WERI-Rb-1 (cell line): Measurements from ENCODE around the gene LHX3.

ENCODE experiments used
- DNase-seq: peaks from one replicate; pipeline ENCODE4 v3.0.0-alpha.2; 2020
- H3K27ac ChIP-seq: fragments of 250-450 bp; sonication (Bioruptor Pico); 2 replicates; pipeline ENCODE4 v1.5.1; 2020; ENCODE audit warnings: mild to moderate bottlenecking, moderate library complexity
- H3K27me3 ChIP-seq: fragments of 250-450 bp; sonication (Bioruptor Pico); 2 replicates; pipeline ENCODE4 v1.5.1; 2021; ENCODE audit warnings: mild to moderate bottlenecking, low read depth, moderate library complexity; ENCODE audit not compliant: insufficient read depth, severe bottlenecking
- H3K36me3 ChIP-seq: fragments of 250-450 bp; sonication (Bioruptor Pico); 2 replicates; pipeline ENCODE4 v1.5.1; 2020; ENCODE audit warnings: mild to moderate bottlenecking, moderate library complexity
- H3K4me3 ChIP-seq: 2 replicates; pipeline ENCODE4 v1.5.1; 2011; ENCODE audit warnings: low read depth, mild to moderate bottlenecking, control low read depth, low read length
- H3K9me3 ChIP-seq: fragments of 250-450 bp; sonication (Bioruptor Pico); 2 replicates; pipeline ENCODE4 v1.5.1; 2021; ENCODE audit warnings: mild to moderate bottlenecking, moderate library complexity; ENCODE audit not compliant: severe bottlenecking
- CTCF ChIP-seq: IDR thresholded peaks from 2 replicates; pipeline ENCODE4 v1.5.1; 2011; ENCODE audit warnings: low read depth, mild to moderate bottlenecking, control low read depth, inconsistent platforms, low read length

LHX3 gene

GRCh38 chr9:136179101-136179616 lies 25.8 kb downstream of the LHX3 start:
- TF ChIP-seq CTCF, result no peak
- peak; percentile 11 for DNase-seq
- Histone ChIP-seq H3K27me3 (no peaks in the 10 kb centered on the region), H3K36me3 (no peaks in the 10 kb centered on the region), H3K9me3 (no peaks in the 10 kb centered on the region), H3K4me3 (no peak overlapping the region), H3K27ac (peak overlapping the region; percentile 82)

- peak; percentile 63 for DNase-seq
- Histone ChIP-seq H3K27ac (peak overlapping the region; percentile 82), H3K27me3 (no peaks in the 10 kb centered on the region), H3K36me3 (no peaks in the 10 kb centered on the region), H3K4me3 (no peak overlapping the region), H3K9me3 (no peaks in the 10 kb centered on the region)
- TF ChIP-seq CTCF, result no peak
These were observed 26.2 kb downstream of the LHX3 start for GRCh38 chr9:136178773-136179075.

- peak; percentile 7 for DNase-seq
- TF ChIP-seq CTCF, result no peak
- Histone ChIP-seq H3K36me3 (no peaks in the 10 kb centered on the region), H3K4me3 (no peak overlapping the region), H3K9me3 (no peaks in the 10 kb centered on the region), H3K27me3 (no peaks in the 10 kb centered on the region), H3K27ac (peak overlapping the region; percentile 82)
These were observed 26.7 kb downstream of the LHX3 start for GRCh38 chr9:136178061-136178772.

GRCh38 chr9:136177224-136177623 lies 27.7 kb downstream of the LHX3 start:
- DNase-seq, result peak; percentile 20
- Histone ChIP-seq H3K9me3 (no peaks in the 10 kb centered on the region), H3K27me3 (no peaks in the 10 kb centered on the region), H3K27ac (peak overlapping the region; percentile 96), H3K36me3 (no peaks in the 10 kb centered on the region), H3K4me3 (no peak overlapping the region)
- no peak for TF ChIP-seq CTCF

GRCh38 chr9:136175616-136176197 lies 29.2 kb downstream of the LHX3 start:
- H3K27ac ChIP-seq, result peak overlapping the region; percentile 96
- no peak for TF ChIP-seq CTCF
- no peaks in the 10 kb centered on the region for H3K27me3 ChIP-seq
- H3K36me3 ChIP-seq, result no peaks in the 10 kb centered on the region
- H3K9me3 ChIP-seq, result no peaks in the 10 kb centered on the region
- DNase-seq, result peak; percentile 88
- H3K4me3 ChIP-seq, result no peak overlapping the region
